Upper lobe of left lung (tissue), 6 donors: ENCODE data around the gene ZNF710. TPM values are rescaled to one million over a fixed set of nuclear protein-coding genes. Genes with fewer than 3 reads are reported as not detected.

Experiments used
- ATAC-seq, 2 donors: fragments of 200-7000 bp; cut with Tn5 transposase; one replicate each; pipeline ENCODE4 v1.9.1; 2022; ENCODE audit warnings: mild to moderate bottlenecking in 2 of 2, moderate library complexity in 2 of 2; ENCODE audit not compliant: low FRiP score in 2 of 2
- DNase-seq, 2 donors: peaks; one replicate each; pipeline ENCODE4 v3.0.0-alpha.2; 2019 to 2020
- H3K27ac ChIP-seq, 4 donors: fragments of 200-600 bp; sonication (generic); one replicate each; pipeline ENCODE4 v1.5.1; 2016 to 2019
- H3K27me3 ChIP-seq, 4 donors: fragments of 200-600 bp; sonication (generic); one replicate each; pipeline ENCODE4 v1.5.1; 2017 to 2019
- H3K36me3 ChIP-seq, 4 donors: fragments of 200-600 bp; sonication (generic); one replicate each; pipeline ENCODE4 v1.5.1; 2016 to 2019
- H3K4me1 ChIP-seq, 4 donors: fragments of 200-600 bp; sonication (generic); one replicate each; pipeline ENCODE4 v1.5.1; 2018 to 2019
- H3K4me3 ChIP-seq, 4 donors: fragments of 200-600 bp; sonication (generic); one replicate each; pipeline ENCODE4 v1.5.1; 2017 to 2019; ENCODE audit warnings: mild to moderate bottlenecking in 2 of 4, moderate library complexity in 1 of 4
- H3K9me3 ChIP-seq, 4 donors: fragments of 200-600 bp; sonication (generic); one replicate each; pipeline ENCODE4 v1.5.1; 2018 to 2019
- EP300 ChIP-seq, 4 donors: sonication (generic); formaldehyde crosslinking; IDR thresholded peaks; one replicate each; pipeline ENCODE4 v1.5.1; 2017; ENCODE audit warnings: antibody characterized with exemption in 4 of 4, control low read depth in 2 of 4
- POLR2A ChIP-seq, 4 donors: fragments of 450-650 bp; IDR thresholded peaks; one replicate each; pipeline ENCODE4 v1.5.1; 2016 to 2017; ENCODE audit warnings: antibody characterized with exemption in 4 of 4, mild to moderate bottlenecking in 2 of 4
- POLR2AphosphoS5 ChIP-seq, 2 donors: sonication (generic); formaldehyde crosslinking; IDR thresholded peaks; one replicate each; pipeline ENCODE4 v1.5.1; 2017; ENCODE audit warnings: antibody characterized with exemption in 2 of 2
- WGBS, 2 donors: methylation state at CpG; one replicate each; pipeline ENCODE4 v1.1.5; 2017 to 2018; 5-methylcytosine and 5-hydroxymethylcytosine counted together
- total RNA-seq, 6 donors: library from RNA; depleted of rRNA in 4 of 6; stranded (reverse); fragments of >200 nt in 4 of 6; gene quantifications; one replicate each; pipeline versions ENCODE4 v1.1.0 to v1.2.1, GENCODE V29; 2016 to 2021
- TF ChIP-seq, protein P1 (sequence below), 6 experiments: fragments of 450-650 bp in 4 of 6; fragments of 200-600 bp in 2 of 6; sonication (generic) in 2 of 6; IDR thresholded peaks; one replicate each; pipeline ENCODE4 v1.5.1; 2016 to 2019; ENCODE audit warnings: antibody characterized with exemption in 6 of 6
- donor health status: DM: no; HTN: no; CAD: no; lungs with moderate emphysema.
- donor health status: DM: no; HTN: yes; CAD: no; lungs with severe emphysema.

Gene ZNF710
- total RNA-seq, 6 donors from 2014 or later = 26.0 to 51.3 (median 44.5) TPM

DNA sequence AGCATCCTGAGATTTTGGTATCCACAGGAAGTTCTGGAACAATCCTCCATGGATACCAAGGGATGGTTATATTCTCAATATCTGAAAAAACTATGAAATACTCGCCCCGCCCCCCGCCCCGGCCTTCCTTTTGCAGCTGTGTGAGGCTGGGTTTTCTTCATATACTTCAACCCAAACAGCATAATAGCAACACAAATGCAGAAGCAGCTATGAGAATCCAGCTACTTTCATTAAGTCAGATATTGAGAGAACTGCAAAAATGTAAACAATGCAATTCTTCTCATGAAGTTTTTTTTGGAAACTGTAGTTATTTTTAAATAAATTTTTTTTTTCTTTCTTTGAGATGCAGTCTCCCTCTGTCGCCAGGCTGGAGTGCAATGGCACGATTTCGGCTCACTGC, 112.0 kb downstream of the ZNF710 start:
- H3K27ac ChIP-seq = no peak overlapping the region
- peaks cover 0 to 16% (median 13%) of the 10 kb centered on the region in 4 donors for H3K9me3 ChIP-seq
- 79 to 81% methylated on average over 6 to 7 of the region's 7 CpGs for WGBS, 2 donors
- H3K36me3 ChIP-seq = no peaks in the 10 kb centered on the region
- ATAC-seq (no peak), DNase-seq (no peak)
- H3K4me1 ChIP-seq = no peaks in the 10 kb centered on the region
- TF ChIP-seq, protein P1, sequence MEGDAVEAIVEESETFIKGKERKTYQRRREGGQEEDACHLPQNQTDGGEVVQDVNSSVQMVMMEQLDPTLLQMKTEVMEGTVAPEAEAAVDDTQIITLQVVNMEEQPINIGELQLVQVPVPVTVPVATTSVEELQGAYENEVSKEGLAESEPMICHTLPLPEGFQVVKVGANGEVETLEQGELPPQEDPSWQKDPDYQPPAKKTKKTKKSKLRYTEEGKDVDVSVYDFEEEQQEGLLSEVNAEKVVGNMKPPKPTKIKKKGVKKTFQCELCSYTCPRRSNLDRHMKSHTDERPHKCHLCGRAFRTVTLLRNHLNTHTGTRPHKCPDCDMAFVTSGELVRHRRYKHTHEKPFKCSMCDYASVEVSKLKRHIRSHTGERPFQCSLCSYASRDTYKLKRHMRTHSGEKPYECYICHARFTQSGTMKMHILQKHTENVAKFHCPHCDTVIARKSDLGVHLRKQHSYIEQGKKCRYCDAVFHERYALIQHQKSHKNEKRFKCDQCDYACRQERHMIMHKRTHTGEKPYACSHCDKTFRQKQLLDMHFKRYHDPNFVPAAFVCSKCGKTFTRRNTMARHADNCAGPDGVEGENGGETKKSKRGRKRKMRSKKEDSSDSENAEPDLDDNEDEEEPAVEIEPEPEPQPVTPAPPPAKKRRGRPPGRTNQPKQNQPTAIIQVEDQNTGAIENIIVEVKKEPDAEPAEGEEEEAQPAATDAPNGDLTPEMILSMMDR (IDR thresholded peaks at IDR 0.05) = no peak
- TF ChIP-seq EP300 (IDR thresholded peaks at IDR 0.05) (no peak), POLR2A (IDR thresholded peaks at IDR 0.05) (no peak), POLR2AphosphoS5 (IDR thresholded peaks at IDR 0.05) (no peak)
- no peaks in the 10 kb centered on the region for H3K27me3 ChIP-seq
- H3K4me3 ChIP-seq = no peak overlapping the region

- no peak overlapping the region for H3K4me3 ChIP-seq
- WGBS, 2 donors = 74 to 79% methylated on average over 2 of the region's 2 CpGs
- peaks cover 0 to 16% (median 13%) of the 10 kb centered on the region in 4 donors for H3K9me3 ChIP-seq
- H3K27ac ChIP-seq = no peak overlapping the region
- no peaks in the 10 kb centered on the region for H3K4me1 ChIP-seq
- ATAC-seq (no peak), DNase-seq (no peak)
- H3K36me3 ChIP-seq = no peaks in the 10 kb centered on the region
- no peaks in the 10 kb centered on the region for H3K27me3 ChIP-seq
- TF ChIP-seq, protein P1 (IDR thresholded peaks at IDR 0.05) = no peak
- TF ChIP-seq POLR2A (IDR thresholded peaks at IDR 0.05) = no peak
- no peak for TF ChIP-seq POLR2AphosphoS5 (IDR thresholded peaks at IDR 0.05)
- no peak for TF ChIP-seq EP300 (IDR thresholded peaks at IDR 0.05)
Observed at GRCh38 chr15:90114451-90114901, 113.4 kb downstream of the ZNF710 start.

- no peaks in the 10 kb centered on the region for H3K36me3 ChIP-seq
- 91 to 94% methylated on average over 2 of the region's 2 CpGs for WGBS, 2 donors
- H3K27me3 ChIP-seq = no peaks in the 10 kb centered on the region
- ATAC-seq = no peak
- no peak overlapping the region for H3K27ac ChIP-seq
- TF ChIP-seq POLR2A (IDR thresholded peaks at IDR 0.05) (no peak), POLR2AphosphoS5 (IDR thresholded peaks at IDR 0.05) (no peak), EP300 (IDR thresholded peaks at IDR 0.05) (no peak)
- TF ChIP-seq, protein P1 (IDR thresholded peaks at IDR 0.05) = no peak
- no peak for DNase-seq
- no peaks in the 10 kb centered on the region for H3K4me1 ChIP-seq
- H3K4me3 ChIP-seq = no peak overlapping the region
- peaks cover 0 to 16% (median 13%) of the 10 kb centered on the region in 4 donors for H3K9me3 ChIP-seq
Observed at GRCh38 chr15:90115783-90116182, 114.7 kb downstream of the ZNF710 start.

GRCh38 chr15:90119367-90119766, 118.2 kb downstream of the ZNF710 start:
- H3K27me3 ChIP-seq = no peaks in the 10 kb centered on the region
- no peak for DNase-seq
- H3K4me3 ChIP-seq = no peak overlapping the region
- H3K4me1 ChIP-seq = no peaks in the 10 kb centered on the region
- no peaks in the 10 kb centered on the region for H3K36me3 ChIP-seq
- no peak overlapping the region for H3K27ac ChIP-seq
- TF ChIP-seq, protein P1 (IDR thresholded peaks at IDR 0.05) = no peak
- TF ChIP-seq POLR2AphosphoS5 (IDR thresholded peaks at IDR 0.05) = no peak
- TF ChIP-seq EP300 (IDR thresholded peaks at IDR 0.05) = no peak
- no peak for TF ChIP-seq POLR2A (IDR thresholded peaks at IDR 0.05)
- peaks cover 0 to 12% (median 8%) of the 10 kb centered on the region in 4 donors for H3K9me3 ChIP-seq
- no peak for ATAC-seq

DNA sequence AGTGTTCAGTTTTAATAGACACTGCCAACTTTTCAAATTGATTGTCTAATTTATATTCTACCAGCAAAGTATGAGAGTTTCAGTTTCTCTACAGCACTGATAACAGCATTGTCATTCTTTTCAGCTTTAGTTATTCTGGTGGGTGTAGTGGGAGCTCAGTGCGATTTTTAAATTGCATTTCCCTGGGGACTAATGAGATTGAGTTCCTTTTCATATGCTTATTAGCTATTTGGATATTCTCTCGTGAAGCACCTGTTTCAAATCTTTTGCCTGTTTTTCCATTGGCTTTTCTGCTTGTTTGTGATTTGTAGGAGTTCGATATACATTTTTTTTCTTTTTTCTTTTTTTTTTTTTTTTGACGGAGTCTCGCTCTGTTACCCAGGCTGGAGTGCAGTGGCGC, 120.0 kb downstream of the ZNF710 start:
- H3K27me3 ChIP-seq = no peaks in the 10 kb centered on the region
- DNase-seq (no peak), ATAC-seq (no peak)
- no peak overlapping the region for H3K4me3 ChIP-seq
- no peaks in the 10 kb centered on the region for H3K9me3 ChIP-seq
- no peak for TF ChIP-seq POLR2AphosphoS5 (IDR thresholded peaks at IDR 0.05)
- TF ChIP-seq POLR2A (IDR thresholded peaks at IDR 0.05) = no peak
- TF ChIP-seq, protein P1 (IDR thresholded peaks at IDR 0.05) = no peak
- TF ChIP-seq EP300 (IDR thresholded peaks at IDR 0.05) = no peak
- H3K4me1 ChIP-seq = no peaks in the 10 kb centered on the region
- WGBS, 2 donors = 90 to 96% methylated on average over 6 of the region's 6 CpGs
- no peaks in the 10 kb centered on the region for H3K36me3 ChIP-seq
- H3K27ac ChIP-seq = no peak overlapping the region
